Measurements from ENCODE around the gene ZNF354C.

The ZNF354C gene

GRCh38 chr5:179128976-179129375 lies 68.8 kb downstream of the ZNF354C start:
- DNase-seq = no peak

DNA sequence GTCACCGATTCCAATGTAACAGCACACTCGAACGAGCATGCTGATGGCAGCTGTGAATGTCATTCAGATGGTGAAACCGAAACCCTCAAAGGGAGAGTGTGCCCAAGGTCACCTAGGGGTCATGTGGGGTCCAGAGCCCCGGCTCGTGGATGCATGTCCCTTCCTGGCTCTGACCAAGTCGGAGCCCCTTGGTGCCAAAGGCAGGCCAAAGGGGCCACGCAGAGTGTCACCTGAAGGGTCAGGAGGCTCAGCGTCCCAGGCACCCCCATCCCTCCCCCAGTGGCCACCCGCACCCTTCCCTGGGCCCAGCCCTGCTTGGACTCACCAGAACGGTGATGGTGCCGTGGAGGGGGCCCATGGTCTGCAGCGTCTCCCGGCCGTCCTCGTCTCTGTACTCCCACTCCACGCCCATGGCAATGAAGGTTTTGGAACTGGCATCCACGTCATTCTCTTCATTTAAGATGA lies 69.5 kb downstream of the ZNF354C start:
- DNase-seq = no peak

DNA sequence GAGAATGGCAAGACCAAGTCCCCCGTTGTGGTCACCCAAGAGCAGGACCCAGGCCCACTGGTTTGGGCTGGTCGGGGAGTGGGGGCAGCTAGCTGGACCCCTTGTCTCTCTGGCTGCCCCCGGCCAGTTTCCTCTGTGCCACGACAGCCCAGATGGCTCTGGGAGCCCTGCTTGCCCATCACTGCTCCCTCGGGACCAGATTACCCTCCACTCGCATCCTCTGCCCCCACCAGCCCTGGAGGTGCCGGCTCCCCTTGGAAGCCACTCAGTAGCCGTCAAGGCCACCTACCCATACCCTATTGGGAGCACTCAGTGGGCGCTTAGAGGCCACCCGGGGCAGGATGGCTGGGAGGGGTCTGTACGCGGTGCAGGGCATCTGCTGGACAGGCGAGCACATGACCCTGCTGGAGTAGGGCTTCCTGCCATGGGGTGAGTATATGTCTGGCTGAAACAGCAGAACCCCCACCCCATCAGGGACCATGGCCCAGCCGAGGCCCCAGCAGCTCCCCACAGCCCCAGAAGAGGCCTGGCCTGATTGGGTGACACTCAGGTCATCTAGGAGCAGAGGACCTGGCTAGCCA lies 70.0 kb downstream of the ZNF354C start:
- DNase-seq = no peak

GRCh38 chr5:179131321-179131835 lies 71.2 kb downstream of the ZNF354C start:
- DNase-seq = no peak

DNA sequence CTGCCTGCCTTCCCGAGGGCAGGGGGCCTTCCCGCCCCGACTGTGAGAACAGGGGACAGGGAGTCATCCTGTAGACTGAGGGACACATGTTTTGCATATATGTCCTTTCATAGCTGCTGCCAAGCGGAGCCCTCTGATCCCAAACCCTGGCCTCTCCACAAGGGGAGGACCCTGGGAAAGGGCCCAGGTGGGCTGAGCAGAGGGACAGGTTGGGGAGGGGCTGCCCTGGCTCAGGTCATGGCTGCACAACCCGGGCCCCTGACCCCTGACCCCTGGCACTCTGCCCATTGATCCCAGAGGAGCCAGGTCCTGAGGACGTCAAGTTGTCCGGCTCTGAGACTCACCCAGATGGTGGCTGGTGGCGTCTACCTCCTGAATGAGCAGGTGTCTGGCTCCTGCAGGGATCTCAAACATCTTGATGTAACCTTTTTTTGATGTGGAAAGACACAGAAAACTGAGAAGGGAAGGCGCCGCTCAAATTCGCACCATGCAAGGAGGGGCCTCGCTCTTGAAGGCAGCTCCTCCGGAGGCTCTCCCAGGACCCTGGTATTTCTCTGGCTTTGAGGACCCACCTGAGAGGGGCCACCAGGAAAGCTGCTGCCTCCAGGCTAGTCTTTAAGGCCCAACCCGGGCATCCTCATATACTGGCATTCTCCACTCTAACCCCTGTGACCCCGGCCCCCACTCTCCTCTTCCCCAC lies 71.9 kb downstream of the ZNF354C start:
- no peak for DNase-seq

GRCh38 chr5:179132586-179133355 lies 72.6 kb downstream of the ZNF354C start:
- no peak for DNase-seq
